ENCODE measurements around the gene CATSPERE. TPM values are rescaled to one million over a fixed set of nuclear protein-coding genes. Genes with fewer than 3 reads are reported as not detected.
"Not testable (repeated sequence)": the region's sequence is repeated elsewhere in the genome, so short reads cannot be mapped to it uniquely, and the experiment has no call there.

CATSPERE gene
- total RNA-seq, 1 donor from 2014 or later = 6.0 TPM

- DNase-seq (ENCODE audit: low spot score) = no peak
Measured at GRCh38 chr1:244447552-244447951, 13.5 kb upstream of the CATSPERE start.

DNA sequence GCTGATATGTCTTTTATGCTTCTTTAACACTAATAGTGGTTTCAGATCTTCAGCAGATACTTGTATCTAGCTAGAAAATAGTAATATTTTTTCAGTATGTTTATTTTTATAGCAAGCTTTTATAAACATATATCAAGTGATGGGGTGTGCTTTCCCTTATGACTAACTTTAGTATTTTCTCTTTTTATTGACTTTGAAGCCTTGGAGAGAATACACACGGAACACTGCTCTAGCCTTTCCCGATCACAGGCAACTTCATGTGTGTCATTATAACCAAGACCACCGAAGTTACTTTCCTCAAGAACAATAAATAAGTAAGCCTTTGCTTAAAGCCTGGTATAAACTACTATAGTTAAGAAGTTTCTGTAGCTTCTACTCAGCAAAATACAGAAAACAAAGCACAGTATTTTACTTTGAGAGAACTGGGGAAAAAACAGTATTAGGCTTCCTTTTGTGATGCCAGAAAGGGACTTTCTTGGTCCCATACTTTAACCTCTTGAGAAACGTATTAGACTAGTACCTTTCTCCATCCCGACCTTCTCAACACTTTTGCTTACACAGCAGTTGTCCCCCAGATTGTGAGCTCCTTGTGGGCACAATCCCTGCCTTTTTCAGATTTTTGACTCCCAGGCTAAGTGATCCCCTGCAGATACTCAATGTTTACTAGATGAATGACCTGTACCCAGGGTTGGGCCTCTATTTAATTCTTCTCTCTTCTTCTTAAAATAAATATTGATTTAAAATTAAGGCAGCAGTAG, 12.6 kb upstream of the CATSPERE start:
- DNase-seq (ENCODE audit: low spot score) = no peak

GRCh38 chr1:244449936-244450508, 11.1 kb upstream of the CATSPERE start:
- no peak for DNase-seq (ENCODE audit: low spot score)

DNA sequence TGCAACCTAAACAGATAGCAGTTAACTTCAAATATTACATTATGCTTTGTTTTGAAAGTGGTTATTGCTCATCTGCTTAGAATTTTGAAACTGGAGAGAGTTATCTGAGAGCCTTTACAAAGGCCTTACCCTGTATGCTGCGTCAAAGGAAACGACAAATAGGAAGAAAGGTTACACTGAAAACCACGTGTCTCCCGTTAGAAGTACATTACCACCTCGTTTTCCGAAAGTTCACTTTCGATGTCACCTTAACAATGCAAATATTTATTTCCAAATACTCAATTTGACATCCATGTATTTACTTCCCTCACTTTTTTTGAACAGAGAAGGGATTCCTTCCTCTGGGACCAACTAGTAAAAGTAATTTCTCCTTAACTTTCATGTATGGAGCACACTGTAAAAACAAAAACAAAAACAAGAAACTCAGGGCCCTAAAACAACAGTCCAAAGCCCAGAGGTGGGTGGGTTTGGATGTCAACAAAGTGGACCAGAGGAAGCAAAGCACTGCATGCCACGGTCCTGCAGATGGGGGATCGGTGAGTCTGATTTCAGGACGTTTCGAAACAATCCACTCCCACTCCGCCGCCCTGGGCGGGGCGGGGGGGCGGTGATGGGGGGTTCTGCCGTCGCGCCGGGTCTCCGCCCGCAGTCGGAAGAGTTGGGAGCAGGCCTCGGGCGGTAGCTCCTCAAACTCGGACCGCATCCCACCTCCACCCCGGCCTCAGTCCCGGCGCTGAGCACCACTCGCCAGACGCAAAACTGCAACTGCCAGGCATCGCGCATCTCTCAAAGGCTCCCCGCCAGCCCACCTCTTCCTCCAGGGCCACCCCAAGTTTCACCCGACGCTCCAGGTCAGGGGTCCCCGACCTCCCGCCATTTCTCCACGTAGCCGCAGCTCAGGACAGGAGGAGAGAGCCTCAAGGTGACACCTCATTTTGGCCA, 10.2 kb upstream of the CATSPERE start:
- DNase-seq (ENCODE audit: low spot score) = peak; percentile 70

DNA sequence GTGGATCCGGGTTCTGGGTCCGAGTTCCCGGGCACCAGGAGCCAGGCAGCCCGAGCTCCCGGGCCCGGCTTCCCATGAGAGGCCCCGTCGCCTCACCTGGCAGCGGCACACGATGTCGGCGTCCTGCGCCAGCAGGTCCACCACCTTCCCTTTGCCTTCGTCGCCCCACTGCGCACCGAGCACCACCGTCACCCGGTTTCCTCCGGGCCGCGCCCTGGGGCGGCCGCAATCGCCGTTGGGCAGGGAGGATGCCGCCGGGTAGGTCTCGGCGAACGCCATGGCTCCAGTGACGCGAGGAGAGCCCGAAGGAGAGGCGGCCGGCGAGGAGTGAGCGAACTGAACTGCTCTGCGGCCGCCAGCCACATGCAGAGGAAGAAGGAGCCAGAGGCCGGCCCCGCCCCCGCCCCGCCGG, 9.5 kb upstream of the CATSPERE start, which contains the start of gene ADSS2:
ADSS2 (minus strand) TSS at position 371 of the 412 bp plus-strand sequence; CDS start at position 279, 92 bp downstream.
- DNase-seq (ENCODE audit: low spot score) = no peak

DNA sequence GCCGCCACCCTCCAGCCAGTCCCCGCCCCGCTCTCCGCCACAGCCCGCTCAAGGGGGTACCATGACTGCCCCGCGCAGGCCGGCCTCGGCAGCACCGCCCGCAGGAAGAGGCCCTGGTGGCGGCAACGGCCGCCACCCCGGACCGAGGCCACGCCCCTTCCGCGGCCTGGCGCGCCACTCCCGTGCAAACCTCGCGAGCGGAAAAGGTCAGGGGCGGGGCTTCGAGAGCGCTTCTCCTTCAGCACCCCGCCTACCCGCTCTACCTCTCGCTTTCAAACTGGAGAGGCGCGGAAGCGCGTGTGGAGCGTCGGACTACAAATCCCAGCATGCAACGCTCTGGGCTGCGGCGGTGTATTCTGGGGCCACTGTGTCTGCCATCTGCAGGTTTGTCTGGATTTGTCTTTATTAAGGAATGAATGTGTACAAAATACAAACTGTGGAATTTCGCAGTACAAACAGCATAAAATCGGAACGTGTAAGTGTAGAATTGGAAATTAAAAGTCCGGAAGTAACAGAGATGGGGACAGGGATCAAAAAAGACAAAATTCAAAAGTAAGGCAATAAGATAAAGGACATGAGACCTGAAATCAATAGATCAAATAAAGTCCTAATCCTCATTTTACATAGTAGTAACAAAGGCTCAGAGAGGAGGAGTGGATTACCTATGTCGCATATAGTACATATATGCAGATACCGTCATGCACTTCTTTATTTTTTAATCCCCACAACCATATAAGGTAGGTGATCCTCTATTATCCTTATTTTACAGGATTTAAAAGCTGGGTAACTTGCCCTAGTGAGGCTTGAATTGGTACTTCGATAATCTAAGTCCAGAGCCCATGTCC, 8.9 kb upstream of the CATSPERE start:
- DNase-seq (ENCODE audit: low spot score) = peak; percentile 100

DNA sequence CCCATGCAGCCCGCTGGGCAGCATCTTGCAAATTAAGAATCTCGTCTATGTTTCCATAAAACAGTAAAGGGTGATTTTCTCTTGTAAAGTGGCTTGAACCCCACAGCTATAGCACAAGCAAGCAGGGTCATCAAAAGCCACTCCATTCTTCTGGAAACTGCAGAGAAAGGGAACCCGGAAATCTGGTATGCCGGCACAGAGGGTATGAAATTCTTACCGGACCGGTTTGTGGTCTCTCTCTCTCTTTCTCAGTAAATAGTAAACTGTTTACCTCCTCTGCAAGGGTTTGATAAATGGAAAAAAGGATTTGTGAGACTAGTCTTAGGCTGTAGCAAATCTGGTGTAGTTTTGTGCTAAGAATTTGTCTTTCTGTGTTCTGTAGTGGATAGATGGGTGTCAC, 6.7 kb upstream of the CATSPERE start:
- DNase-seq (ENCODE audit: low spot score) = no peak

- DNase-seq (ENCODE audit: low spot score) = no peak
Measured at GRCh38 chr1:244456586-244456985, 4.5 kb upstream of the CATSPERE start.

GRCh38 chr1:244458781-244459180, 2.3 kb upstream of the CATSPERE start:
- no peak for DNase-seq (ENCODE audit: low spot score)

DNA sequence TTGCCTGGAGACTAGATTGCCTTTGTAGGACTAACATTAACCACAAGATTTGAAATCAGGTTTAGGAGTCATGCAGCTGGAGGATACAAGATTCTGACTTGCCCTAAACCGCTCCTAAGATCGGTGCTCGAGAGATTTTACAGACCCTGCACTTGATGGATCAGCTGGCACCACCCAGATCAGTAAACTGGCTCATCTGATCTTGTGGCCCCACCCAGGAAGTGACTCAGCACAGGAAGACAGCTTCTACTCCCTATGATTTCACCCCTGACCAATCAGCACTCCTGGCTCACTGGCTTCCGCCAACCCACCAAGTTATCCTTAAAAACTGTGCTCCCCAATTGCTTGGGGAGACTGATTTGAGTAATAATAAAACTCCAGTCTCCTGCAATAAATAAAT, 876 bp upstream of the CATSPERE start:
- no peak for DNase-seq (ENCODE audit: low spot score)

DNA sequence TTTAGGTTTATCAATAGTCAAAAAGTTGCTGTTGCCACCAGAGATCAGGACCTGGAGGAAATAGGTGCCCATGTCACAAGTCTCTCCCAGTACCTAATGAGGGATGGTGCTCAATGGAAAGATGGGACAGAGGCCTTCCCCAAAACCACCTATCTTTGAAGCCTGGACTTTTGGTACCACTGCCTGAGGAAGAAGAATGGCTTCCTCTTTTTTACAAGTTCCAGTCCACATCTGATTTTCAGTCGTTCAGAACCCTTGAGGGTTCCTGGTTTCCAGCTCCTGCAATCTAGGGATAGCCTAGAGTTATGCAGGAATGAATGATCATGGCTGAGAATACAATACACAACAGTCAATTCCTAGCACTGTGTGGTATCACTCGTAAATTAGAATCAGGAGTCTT, 5.7 kb downstream of the CATSPERE start:
- DNase-seq (ENCODE audit: low spot score) = no peak

GRCh38 chr1:244473059-244473605, 12.1 kb downstream of the CATSPERE start:
- DNase-seq (ENCODE audit: low spot score) = no peak

DNA sequence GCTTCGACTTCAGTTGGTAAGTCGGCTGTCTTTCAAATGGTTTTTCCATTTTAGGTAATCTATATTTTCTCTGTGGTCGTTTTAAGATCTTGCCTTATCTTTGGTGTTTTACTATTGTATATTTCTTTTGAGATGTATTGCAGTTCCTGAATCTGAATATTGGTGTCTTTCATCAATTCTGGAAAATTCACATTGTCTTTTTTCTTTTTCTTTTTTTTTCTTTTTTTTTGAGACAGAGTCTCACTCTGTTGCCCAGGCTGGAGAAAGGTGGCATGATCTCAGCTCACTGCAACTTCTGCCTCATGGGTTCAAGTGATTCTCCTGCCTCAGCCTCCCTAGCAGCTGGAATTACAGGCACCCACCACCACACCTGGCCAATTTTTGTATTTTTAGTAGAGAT, 23.9 kb downstream of the CATSPERE start:
- DNase-seq (ENCODE audit: low spot score) = not testable (repeated sequence)

DNA sequence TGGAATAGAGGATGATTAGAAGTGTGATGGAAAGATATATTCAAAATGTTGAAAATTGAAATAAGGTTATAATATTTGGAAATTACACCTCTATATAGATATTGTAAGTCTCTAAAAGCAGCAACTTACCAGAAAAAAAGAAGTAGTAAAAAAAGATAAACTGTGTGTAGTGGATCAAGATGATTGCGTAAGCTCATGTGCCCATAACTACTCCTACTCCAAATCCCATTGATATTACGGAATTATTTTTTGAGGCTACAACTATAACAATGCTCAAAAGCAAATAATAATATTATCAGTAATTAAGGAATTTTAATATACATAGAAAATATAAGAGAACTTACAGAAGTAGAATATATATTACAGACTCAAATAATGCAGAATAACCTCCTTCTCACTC, 33.6 kb downstream of the CATSPERE start:
- DNase-seq (ENCODE audit: low spot score) = no peak

DNA sequence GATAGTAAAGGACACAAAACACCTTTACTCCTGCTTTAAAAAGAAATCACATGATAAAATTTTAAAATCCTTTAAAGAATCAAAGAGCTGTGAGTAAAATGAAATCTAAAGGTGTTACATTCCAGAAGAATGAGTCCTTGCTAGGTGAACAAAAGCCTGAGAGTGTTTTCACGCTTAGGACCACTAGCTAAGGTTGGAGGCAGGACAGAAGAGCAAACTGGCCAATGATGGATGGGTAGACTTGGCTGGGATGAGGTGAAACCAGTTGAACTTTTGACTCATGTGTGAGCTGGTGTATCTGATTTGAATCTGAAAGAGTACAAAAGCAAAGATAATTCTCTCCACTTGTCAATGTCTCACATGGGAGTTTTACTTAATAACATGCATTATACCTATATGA, 35.1 kb downstream of the CATSPERE start:
- DNase-seq (ENCODE audit: low spot score) = no peak

GRCh38 chr1:244497805-244498204, 36.7 kb downstream of the CATSPERE start:
- no peak for DNase-seq (ENCODE audit: low spot score)

DNA sequence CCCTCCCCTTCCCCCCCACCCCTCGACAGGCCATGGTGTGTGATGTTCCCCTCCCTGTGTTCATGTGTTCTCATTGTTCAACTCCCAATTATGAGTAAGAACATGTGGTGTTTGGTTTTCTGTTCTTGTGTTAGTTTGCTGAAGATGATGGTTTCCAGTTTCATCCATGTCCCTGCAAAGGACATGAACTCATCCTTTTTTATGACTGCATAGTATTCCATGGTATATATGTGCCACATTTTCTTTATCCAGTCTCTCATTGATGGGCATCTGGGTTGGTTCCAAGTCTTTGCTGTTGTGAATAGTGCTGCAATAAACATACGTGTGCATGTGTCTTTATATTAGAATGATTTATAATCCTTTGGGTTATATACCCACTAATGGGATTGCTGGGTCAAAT, 38.4 kb downstream of the CATSPERE start:
- not testable (repeated sequence) for DNase-seq (ENCODE audit: low spot score)

DNA sequence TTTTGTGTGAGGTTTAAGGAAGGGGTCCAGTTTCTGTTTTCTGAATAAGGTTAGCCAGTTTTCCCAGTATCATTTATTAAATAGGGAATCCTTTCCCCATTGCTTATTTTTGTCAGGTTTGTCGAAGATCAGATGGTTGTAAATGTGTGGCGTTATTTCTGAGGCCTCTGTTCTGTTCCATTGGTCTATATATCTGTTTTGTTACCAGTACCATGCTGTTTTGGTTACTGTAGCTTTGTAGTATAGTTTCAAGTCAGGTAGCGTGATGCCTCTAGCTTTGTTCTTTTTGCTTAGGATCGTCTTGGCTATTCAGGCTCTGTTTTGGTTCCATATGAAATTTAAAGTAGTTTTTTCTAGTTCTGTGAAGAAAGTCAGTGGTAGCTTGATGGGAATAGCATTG, 39.4 kb downstream of the CATSPERE start:
- DNase-seq (ENCODE audit: low spot score) = not testable (repeated sequence)

DNA sequence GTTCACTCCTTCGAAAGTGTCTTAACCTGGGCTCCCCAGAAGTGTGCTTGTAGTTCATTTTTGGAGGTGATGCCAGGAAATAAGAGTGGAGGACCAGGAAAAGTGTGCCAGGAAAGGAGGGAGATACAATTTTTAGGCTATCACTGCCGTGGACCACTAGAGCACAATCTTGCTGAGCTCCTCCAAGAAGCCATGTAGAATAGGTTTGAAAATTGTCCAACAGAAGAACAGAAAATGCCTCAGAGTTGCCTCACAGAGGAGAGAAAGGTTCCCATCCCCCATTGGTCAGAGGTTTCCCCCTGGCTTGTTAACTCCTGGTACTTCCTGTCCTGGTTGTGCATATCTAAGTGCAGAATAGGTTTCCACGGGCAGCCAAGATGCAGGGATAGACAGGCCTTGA, 41.6 kb downstream of the CATSPERE start:
- no peak for DNase-seq (ENCODE audit: low spot score)

GRCh38 chr1:244513493-244513892, 52.4 kb downstream of the CATSPERE start:
- no peak for DNase-seq (ENCODE audit: low spot score)

DNA sequence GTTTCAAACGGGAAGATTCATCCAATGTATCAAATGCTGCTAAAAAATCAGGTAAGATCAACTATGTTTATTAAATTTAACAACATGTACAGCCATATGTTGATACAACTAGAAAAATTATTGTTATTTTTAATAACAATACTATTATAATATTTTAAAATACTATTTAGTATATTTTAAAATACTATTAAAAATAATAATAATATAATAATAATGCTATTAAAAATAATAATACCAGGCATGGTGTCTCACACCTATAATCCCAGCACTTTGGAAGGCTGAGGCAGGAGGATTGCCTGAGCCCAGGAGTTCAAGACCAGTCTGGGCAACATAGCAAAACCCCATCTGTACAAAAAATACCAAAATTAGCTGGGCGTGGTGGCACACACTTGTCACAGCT, 54.6 kb downstream of the CATSPERE start:
- DNase-seq (ENCODE audit: low spot score) = no peak
